WTC11 (cell line): ENCODE results near the gene PUS7. TPM values are rescaled to one million over a fixed set of nuclear protein-coding genes. Genes with fewer than 3 reads are reported as not detected.

ENCODE experiments used
- ATAC-seq: fragments of 200-7000 bp; cut with Tn5 transposase; 2 replicates; pipeline ENCODE4 v1.10.0; 2021; ENCODE audit warnings: mild to moderate bottlenecking, moderate library complexity
- CTCF ChIA-PET: fragments of 300-600 bp; sonication (Branson Sonifier 250); formaldehyde crosslinking; loops from one replicate; lab custom pipeline; 2021; ENCODE audit warnings: antibody characterized with exemption; lab: Charles Lee
- POLR2A ChIA-PET: fragments of 350-600 bp; sonication (Branson Sonifier 250); formaldehyde crosslinking; loops from one replicate; lab custom pipeline; 2021; ENCODE audit warnings: antibody characterized with exemption; lab: Charles Lee
- DNase-seq: peaks from one replicate; pipeline ENCODE4 v3.0.0; 2021; ENCODE audit warnings: low spot score
- H3K27ac Mint-ChIP-seq: 2 replicates; pipeline ENCODE4 v1.8.0; 2021; ENCODE audit warnings: mixed read lengths
- H3K27me3 Mint-ChIP-seq: 2 replicates; pipeline ENCODE4 v1.8.0; 2021; ENCODE audit warnings: low read depth, mild to moderate bottlenecking, moderate library complexity, mixed read lengths
- H3K36me3 Mint-ChIP-seq: 2 replicates; pipeline ENCODE4 v1.8.0; 2021; ENCODE audit warnings: mixed read lengths
- H3K4me1 Mint-ChIP-seq: 2 replicates; pipeline ENCODE4 v1.8.0; 2022; ENCODE audit warnings: mixed read lengths
- H3K4me3 Mint-ChIP-seq: 2 replicates; pipeline ENCODE4 v1.8.0; 2021; ENCODE audit warnings: mild to moderate bottlenecking, moderate library complexity, mixed read lengths
- H3K9me3 Mint-ChIP-seq: 2 replicates; pipeline ENCODE4 v1.8.0; 2021; ENCODE audit warnings: mixed read lengths
- CREM ChIP-seq: sonication (generic); formaldehyde crosslinking; IDR thresholded peaks from 2 replicates; pipeline ENCODE4 v1.8.1; 2022; ENCODE audit warnings: mild to moderate bottlenecking, missing genetic modification reagents, moderate library complexity
- EMX1 ChIP-seq: fragments of 250-450 bp; sonication (Bioruptor Pico); IDR thresholded peaks from 2 replicates; pipeline ENCODE4 v1.8.0; 2021; ENCODE audit warnings: mild to moderate bottlenecking
- FOXK1 ChIP-seq: sonication (generic); formaldehyde crosslinking; IDR thresholded peaks from 2 replicates; pipeline ENCODE4 v1.8.0; 2022; ENCODE audit warnings: mild to moderate bottlenecking, moderate library complexity, missing genetic modification reagents
- NR2C2 ChIP-seq: sonication (generic); formaldehyde crosslinking; IDR thresholded peaks from 2 replicates; pipeline ENCODE4 v1.8.0; 2022; ENCODE audit warnings: mild to moderate bottlenecking, missing genetic modification reagents
- OVOL2 ChIP-seq: fragments of 250-450 bp; sonication (Bioruptor Pico); IDR thresholded peaks from 2 replicates; pipeline ENCODE4 v1.9.0; 2021; ENCODE audit warnings: mild to moderate bottlenecking, borderline replicate concordance
- PRRX2 ChIP-seq: fragments of 250-450 bp; sonication (Bioruptor Pico); IDR thresholded peaks from 2 replicates; pipeline ENCODE4 v1.8.0; 2021; ENCODE audit warnings: mild to moderate bottlenecking
- SOX15 ChIP-seq: fragments of 250-450 bp; sonication (Bioruptor Pico); IDR thresholded peaks from 2 replicates; pipeline ENCODE4 v1.9.0; 2021; ENCODE audit warnings: mild to moderate bottlenecking
- SP1 ChIP-seq: sonication (generic); formaldehyde crosslinking; conservative IDR thresholded peaks from 2 replicates; pipeline ENCODE4 v1.8.1; 2022; ENCODE audit warnings: missing genetic modification reagents
- TEAD4 ChIP-seq: sonication (generic); formaldehyde crosslinking; IDR thresholded peaks from 2 replicates; pipeline ENCODE4 v1.8.0; 2022; ENCODE audit warnings: mild to moderate bottlenecking, missing genetic modification reagents
- ZNF317 ChIP-seq: sonication (generic); formaldehyde crosslinking; IDR thresholded peaks from 2 replicates; pipeline ENCODE4 v1.8.1; 2023; ENCODE audit warnings: low read depth, mild to moderate bottlenecking, moderate library complexity, missing genetic modification reagents, borderline replicate concordance
- ZNF671 ChIP-seq: fragments of 250-450 bp; sonication (Bioruptor Pico); IDR thresholded peaks from 2 replicates; pipeline ENCODE4 v1.8.0; 2021; ENCODE audit warnings: mild to moderate bottlenecking
- total RNA-seq: library from RNA; stranded (reverse); gene quantifications from 3 replicates; pipeline ENCODE4 v1.2.3, GENCODE V29; 2021
- TF ChIP-seq, protein P1 (sequence below): sonication (generic); formaldehyde crosslinking; IDR thresholded peaks from 2 replicates; pipeline ENCODE4 v1.8.1; 2023; ENCODE audit warnings: mild to moderate bottlenecking, moderate library complexity, missing genetic modification reagents
- TF ChIP-seq, protein P2 (sequence below): sonication (generic); formaldehyde crosslinking; IDR thresholded peaks from 2 replicates; pipeline ENCODE4 v1.8.1; 2022; ENCODE audit warnings: mild to moderate bottlenecking, missing genetic modification reagents, moderate library complexity, borderline replicate concordance
- TF ChIP-seq, protein P3 (sequence below): sonication (generic); formaldehyde crosslinking; IDR thresholded peaks from 2 replicates; pipeline ENCODE4 v1.8.0; 2023; ENCODE audit warnings: missing genetic modification reagents
- TF ChIP-seq, protein P4 (sequence below): sonication (generic); formaldehyde crosslinking; IDR thresholded peaks from 2 replicates; pipeline ENCODE4 v1.8.1; 2023; ENCODE audit warnings: mild to moderate bottlenecking, missing genetic modification reagents
- TF ChIP-seq, protein P5 (sequence below): sonication (generic); formaldehyde crosslinking; IDR thresholded peaks from 2 replicates; pipeline ENCODE4 v1.8.1; 2023; ENCODE audit warnings: mild to moderate bottlenecking, missing genetic modification reagents, moderate library complexity
- TF ChIP-seq, protein P6 (sequence below): sonication (generic); formaldehyde crosslinking; IDR thresholded peaks from 2 replicates; pipeline ENCODE4 v1.8.1; 2023; ENCODE audit warnings: mild to moderate bottlenecking, missing genetic modification reagents, moderate library complexity
- TF ChIP-seq, protein P7 (sequence below): sonication (generic); formaldehyde crosslinking; IDR thresholded peaks from 2 replicates; pipeline ENCODE4 v1.8.0; 2022; ENCODE audit warnings: mild to moderate bottlenecking, missing genetic modification reagents

Gene PUS7
- total RNA-seq, 1 experiment from 2014 or later, result 47.2 TPM

DNA sequence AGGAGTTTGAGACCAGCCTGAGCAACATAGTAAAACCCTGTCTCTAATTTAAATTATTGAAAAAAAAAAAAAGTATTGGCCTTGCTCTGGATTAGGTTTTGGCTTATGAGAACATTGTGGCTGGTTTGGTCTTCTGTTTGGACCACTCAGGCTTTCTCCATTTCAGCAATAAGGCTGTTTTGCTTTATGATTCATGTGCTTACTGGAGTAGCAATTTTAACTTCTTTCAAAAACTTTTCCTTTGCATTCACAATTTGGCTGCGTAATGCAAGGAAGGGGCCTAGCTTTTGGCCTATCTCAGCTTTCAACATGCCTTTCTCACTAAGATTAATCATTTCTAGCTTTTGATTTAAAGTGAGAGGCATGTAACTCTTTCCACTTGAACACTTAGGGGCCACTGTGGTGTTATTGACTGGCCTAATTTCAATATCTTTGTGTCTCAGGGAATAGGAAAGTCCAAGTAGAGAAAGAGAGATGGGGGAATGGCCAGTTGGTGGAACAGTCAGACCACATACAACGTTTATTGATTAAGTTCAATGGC lies 95.4 kb downstream of the PUS7 start:
- Mint-ChIP-seq H3K9me3 (no peaks in the 10 kb centered on the region), H3K27ac (no peak overlapping the region), H3K4me3 (no peak overlapping the region), H3K36me3 (no peaks in the 10 kb centered on the region), H3K4me1 (no peaks in the 10 kb centered on the region), H3K27me3 (no peaks in the 10 kb centered on the region)
- DNase-seq (no peak), ATAC-seq (no peak)
- POLR2A ChIA-PET, result no interaction called here
- TF ChIP-seq ZNF317 (no peak), SOX15 (no peak), EMX1 (CRISPR knock-in tag) (no peak), SP1 (CRISPR knock-in tag) (no peak), TEAD4 (CRISPR knock-in tag) (no peak), ZNF671 (CRISPR knock-in tag) (no peak), PRRX2 (CRISPR knock-in tag) (no peak), OVOL2 (no peak), FOXK1 (no peak), CREM (no peak), NR2C2 (CRISPR knock-in tag) (no peak)
- TF ChIP-seq, protein P1, sequence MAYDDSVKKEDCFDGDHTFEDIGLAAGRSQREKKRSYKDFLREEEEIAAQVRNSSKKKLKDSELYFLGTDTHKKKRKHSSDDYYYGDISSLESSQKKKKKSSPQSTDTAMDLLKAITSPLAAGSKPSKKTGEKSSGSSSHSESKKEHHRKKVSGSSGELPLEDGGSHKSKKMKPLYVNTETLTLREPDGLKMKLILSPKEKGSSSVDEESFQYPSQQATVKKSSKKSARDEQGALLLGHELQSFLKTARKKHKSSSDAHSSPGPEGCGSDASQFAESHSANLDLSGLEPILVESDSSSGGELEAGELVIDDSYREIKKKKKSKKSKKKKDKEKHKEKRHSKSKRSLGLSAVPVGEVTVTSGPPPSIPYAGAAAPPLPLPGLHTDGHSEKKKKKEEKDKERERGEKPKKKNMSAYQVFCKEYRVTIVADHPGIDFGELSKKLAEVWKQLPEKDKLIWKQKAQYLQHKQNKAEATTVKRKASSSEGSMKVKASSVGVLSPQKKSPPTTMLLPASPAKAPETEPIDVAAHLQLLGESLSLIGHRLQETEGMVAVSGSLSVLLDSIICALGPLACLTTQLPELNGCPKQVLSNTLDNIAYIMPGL (CRISPR knock-in tag), result no peak
- TF ChIP-seq, protein P2, sequence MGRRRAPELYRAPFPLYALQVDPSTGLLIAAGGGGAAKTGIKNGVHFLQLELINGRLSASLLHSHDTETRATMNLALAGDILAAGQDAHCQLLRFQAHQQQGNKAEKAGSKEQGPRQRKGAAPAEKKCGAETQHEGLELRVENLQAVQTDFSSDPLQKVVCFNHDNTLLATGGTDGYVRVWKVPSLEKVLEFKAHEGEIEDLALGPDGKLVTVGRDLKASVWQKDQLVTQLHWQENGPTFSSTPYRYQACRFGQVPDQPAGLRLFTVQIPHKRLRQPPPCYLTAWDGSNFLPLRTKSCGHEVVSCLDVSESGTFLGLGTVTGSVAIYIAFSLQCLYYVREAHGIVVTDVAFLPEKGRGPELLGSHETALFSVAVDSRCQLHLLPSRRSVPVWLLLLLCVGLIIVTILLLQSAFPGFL (CRISPR knock-in tag), result no peak
- TF ChIP-seq, protein P3, sequence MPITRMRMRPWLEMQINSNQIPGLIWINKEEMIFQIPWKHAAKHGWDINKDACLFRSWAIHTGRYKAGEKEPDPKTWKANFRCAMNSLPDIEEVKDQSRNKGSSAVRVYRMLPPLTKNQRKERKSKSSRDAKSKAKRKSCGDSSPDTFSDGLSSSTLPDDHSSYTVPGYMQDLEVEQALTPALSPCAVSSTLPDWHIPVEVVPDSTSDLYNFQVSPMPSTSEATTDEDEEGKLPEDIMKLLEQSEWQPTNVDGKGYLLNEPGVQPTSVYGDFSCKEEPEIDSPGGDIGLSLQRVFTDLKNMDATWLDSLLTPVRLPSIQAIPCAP (CRISPR knock-in tag), result no peak
- TF ChIP-seq, protein P4, sequence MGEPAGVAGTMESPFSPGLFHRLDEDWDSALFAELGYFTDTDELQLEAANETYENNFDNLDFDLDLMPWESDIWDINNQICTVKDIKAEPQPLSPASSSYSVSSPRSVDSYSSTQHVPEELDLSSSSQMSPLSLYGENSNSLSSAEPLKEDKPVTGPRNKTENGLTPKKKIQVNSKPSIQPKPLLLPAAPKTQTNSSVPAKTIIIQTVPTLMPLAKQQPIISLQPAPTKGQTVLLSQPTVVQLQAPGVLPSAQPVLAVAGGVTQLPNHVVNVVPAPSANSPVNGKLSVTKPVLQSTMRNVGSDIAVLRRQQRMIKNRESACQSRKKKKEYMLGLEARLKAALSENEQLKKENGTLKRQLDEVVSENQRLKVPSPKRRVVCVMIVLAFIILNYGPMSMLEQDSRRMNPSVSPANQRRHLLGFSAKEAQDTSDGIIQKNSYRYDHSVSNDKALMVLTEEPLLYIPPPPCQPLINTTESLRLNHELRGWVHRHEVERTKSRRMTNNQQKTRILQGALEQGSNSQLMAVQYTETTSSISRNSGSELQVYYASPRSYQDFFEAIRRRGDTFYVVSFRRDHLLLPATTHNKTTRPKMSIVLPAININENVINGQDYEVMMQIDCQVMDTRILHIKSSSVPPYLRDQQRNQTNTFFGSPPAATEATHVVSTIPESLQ (CRISPR knock-in tag), result no peak
- TF ChIP-seq, protein P5, sequence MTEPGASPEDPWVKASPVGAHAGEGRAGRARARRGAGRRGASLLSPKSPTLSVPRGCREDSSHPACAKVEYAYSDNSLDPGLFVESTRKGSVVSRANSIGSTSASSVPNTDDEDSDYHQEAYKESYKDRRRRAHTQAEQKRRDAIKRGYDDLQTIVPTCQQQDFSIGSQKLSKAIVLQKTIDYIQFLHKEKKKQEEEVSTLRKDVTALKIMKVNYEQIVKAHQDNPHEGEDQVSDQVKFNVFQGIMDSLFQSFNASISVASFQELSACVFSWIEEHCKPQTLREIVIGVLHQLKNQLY (CRISPR knock-in tag), result no peak
- TF ChIP-seq, protein P6, sequence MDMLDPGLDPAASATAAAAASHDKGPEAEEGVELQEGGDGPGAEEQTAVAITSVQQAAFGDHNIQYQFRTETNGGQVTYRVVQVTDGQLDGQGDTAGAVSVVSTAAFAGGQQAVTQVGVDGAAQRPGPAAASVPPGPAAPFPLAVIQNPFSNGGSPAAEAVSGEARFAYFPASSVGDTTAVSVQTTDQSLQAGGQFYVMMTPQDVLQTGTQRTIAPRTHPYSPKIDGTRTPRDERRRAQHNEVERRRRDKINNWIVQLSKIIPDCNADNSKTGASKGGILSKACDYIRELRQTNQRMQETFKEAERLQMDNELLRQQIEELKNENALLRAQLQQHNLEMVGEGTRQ, result no peak
- TF ChIP-seq, protein P7, sequence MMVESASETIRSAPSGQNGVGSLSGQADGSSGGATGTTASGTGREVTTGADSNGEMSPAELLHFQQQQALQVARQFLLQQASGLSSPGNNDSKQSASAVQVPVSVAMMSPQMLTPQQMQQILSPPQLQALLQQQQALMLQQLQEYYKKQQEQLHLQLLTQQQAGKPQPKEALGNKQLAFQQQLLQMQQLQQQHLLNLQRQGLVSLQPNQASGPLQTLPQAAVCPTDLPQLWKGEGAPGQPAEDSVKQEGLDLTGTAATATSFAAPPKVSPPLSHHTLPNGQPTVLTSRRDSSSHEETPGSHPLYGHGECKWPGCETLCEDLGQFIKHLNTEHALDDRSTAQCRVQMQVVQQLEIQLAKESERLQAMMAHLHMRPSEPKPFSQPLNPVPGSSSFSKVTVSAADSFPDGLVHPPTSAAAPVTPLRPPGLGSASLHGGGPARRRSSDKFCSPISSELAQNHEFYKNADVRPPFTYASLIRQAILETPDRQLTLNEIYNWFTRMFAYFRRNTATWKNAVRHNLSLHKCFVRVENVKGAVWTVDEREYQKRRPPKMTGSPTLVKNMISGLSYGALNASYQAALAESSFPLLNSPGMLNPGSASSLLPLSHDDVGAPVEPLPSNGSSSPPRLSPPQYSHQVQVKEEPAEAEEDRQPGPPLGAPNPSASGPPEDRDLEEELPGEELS (CRISPR knock-in tag), result no peak
- CTCF ChIA-PET, result no interaction called here
